HG03175 (cell line): ENCODE results near the gene RRBP1.

ENCODE experiments used
- ATAC-seq: cut with Tn5 transposase; IDR thresholded peaks from one replicate; pipeline ENCODE4 v1.9.1; 2021; ENCODE audit warnings: mild to moderate bottlenecking, moderate library complexity; ENCODE audit not compliant: unreplicated experiment

The RRBP1 gene

GRCh38 chr20:17637985-17638640 is 43.9 kb downstream of the RRBP1 start:
- no peak for ATAC-seq

GRCh38 chr20:17637413-17637780 is 44.6 kb downstream of the RRBP1 start:
- no peak for ATAC-seq

DNA sequence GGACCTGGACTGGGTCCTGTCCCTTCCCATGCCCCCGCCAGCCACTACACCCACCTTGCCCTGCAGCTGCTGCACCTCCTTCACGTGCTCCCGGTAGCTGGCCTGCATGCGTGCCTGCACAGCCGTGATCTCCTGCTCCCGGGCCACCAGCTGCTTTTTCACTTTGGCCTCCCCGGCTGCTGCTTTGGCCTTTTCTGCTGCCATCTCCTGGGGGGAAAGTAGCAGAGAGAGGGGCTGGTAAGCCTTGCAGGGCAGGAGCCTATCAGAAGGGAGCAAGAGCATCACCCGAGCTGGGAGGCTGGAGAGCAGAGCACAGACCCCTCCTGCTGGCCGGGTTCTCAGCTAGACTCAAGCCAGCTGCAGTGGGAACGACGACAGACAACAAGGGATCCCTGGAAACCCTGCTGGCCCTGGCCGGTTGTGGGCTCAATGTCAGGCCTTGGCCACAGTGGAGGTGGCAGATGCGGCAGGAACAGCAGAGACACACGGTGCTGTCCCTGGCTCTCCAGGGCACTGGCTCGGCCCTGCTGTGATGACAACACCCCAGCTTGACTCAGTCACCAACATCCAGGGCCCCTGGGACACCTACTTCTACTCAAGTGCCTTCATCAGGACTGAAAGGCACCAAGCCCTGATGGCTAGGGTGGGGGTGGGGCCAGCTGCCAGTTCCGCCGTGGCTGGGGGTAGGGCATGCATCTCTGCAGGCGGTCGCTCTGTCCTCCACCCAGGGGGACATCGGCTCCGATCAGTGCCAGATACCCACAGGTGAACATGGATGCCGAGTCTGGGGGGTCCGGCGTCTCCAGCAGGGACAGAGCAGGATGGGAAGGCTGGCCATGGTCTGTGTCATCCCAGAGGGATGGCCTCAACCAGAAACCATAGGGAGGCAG is 45.3 kb downstream of the RRBP1 start:
- no peak for ATAC-seq

DNA sequence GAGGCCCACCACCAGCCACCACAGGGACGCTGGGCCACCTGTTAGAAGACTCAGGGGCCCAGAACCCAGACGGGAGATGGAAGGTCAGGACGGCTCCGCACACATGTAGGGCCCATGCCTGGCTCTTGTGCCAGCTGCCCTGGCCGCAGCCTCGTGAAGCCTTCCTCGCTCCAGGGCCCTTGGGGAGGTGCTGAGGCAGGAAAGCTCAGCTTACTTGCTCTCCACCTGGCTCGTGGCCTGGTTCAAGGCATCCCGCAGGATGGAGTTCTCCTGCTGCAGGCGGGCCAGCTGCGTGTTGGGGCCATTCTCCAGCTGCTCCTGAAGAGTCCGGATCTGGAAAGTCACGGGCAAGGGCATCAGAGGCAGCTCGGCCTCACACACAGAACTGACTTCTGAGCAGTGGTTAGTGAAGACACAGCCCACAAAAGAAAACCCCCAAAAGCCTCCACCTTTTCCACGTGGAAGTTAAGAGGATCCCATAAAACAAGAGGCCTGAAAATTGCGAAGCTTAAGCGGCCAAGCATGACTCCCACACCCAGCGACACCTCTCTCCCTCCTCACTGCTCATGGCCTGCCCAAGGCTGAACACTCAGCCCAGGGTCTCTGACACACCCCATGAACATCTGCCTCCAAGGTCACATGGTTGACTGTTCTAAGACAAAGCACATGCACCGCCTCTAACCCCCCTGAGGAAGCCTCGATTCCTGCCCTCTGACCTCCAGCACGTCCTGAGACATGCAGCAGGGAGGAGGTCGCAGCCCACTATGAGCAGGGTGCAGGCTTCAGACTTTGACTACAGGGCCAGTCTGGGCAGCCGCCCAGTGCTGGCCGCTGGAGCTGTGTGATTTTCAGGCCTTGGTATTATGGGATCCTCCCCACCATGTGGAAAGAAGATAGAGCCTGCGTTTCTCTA is 46.5 kb downstream of the RRBP1 start:
- no peak for ATAC-seq

DNA sequence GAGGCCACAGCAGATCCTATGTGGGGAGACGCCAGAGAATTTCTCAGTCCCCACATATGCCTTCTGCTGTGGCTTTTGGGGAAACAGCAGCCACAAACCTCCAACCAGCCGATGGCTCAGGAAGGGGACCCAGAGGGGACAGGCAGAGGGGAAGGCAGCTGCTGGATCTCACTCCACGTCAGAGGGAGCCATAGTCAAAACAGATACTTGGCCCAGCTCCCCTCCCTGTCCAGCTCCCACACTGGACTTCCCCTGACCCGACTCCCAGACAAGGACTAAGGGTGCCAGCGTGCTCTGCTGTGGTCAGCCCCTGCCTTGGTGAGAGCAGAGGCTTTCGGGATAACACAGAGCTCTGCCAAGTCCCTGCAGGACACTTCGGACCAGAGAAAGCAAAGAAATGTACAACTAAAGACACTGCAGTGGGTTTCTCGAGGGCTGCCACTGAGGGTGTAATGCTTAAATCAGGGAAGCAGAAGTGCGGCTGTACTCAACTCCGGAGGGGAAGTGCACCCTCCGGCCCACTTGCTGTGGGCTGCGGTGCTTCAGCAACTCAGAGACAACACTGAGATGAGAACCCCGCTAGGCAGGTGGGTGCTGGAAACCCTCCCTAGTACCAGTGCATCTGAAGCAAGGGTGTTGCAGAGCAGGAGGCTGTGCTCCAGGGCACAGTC is 47.2 kb downstream of the RRBP1 start:
- no peak for ATAC-seq

GRCh38 chr20:17633850-17634500 is 48.1 kb downstream of the RRBP1 start:
- ATAC-seq, result no peak

- no peak for ATAC-seq
Measured at GRCh38 chr20:17633221-17633849, 48.7 kb downstream of the RRBP1 start.

DNA sequence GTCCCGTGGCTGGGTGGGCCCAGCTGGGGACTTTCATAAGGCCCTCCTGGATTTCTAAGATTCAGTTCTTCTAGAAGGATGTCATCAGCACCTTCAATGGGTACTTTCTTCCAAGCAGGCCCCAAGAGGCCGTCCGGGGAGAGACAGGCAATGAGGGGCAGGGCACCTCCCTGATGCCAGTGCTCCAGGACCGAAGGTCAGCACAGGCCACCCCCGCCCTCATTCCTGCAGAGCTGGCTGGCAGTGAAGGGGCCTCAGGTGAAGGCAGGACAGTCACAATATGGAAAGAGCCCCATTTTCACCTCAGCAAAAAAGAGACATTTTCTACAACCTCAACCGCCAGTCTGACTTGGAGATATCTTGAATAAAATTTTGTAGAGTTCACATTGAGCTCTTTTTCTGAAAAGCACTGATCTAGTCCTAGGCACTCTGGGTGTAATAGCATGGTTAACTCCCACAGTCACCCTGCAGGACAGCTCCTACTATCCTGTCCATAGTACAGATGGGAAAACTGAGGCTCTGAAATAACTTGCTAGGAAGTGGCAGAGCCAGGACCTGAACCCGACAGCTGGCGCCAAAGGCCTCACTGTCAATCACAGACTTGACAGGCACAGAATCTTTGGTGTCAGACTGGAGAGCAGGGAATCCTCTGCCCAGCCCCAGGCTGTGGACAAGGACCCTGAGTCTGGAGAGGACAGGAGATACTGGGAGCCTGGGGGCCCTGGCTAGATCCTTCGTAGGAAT is 50.3 kb downstream of the RRBP1 start:
- ATAC-seq, result no peak

- ATAC-seq, result no peak
Measured at GRCh38 chr20:17630806-17631195, 51.2 kb downstream of the RRBP1 start.

- ATAC-seq, result no peak
Measured at GRCh38 chr20:17630151-17630805, 51.8 kb downstream of the RRBP1 start.

DNA sequence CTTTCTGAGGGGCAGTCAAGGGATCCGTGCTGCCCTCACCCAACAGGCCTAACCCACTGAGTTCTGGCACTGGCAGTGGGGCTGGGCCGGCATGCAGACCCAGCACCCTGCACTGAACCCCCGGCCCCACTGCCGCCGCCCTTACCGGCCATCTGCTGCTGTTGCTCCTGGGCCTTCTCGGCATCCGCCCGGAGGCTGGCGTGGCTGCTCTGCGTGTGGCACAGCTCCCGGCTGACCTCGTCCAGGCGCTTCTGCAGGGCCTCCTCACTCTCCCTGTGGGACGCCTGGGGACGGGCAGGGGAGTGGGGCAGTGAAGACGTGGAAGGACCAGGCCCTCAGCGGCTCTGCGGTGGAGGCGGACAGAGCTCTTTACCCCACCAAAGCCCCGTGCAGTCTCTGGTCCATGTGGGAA is 52.4 kb downstream of the RRBP1 start:
- ATAC-seq, result no peak

DNA sequence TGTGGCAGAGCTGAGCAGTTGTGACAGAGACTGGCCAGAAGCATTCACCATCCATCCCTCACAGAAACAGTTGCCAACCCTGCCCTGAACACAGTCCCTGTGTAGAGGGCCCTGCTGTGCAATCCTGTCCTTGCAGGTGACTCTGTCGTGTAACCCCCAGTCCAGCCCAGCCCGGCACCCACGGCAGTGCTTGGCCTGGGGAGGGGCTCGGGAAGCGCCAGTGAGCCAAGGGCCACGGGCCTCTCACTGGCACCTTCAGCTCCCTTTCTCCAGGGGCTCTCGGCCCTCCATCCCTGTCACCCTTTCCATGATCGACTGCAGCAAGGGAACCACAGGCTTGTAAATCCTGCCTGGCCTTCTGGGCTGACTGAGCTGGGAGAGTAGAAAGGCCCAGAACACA is 53.0 kb downstream of the RRBP1 start:
- ATAC-seq, result no peak

- ATAC-seq, result no peak
Measured at GRCh38 chr20:17628101-17628841, 53.8 kb downstream of the RRBP1 start.

DNA sequence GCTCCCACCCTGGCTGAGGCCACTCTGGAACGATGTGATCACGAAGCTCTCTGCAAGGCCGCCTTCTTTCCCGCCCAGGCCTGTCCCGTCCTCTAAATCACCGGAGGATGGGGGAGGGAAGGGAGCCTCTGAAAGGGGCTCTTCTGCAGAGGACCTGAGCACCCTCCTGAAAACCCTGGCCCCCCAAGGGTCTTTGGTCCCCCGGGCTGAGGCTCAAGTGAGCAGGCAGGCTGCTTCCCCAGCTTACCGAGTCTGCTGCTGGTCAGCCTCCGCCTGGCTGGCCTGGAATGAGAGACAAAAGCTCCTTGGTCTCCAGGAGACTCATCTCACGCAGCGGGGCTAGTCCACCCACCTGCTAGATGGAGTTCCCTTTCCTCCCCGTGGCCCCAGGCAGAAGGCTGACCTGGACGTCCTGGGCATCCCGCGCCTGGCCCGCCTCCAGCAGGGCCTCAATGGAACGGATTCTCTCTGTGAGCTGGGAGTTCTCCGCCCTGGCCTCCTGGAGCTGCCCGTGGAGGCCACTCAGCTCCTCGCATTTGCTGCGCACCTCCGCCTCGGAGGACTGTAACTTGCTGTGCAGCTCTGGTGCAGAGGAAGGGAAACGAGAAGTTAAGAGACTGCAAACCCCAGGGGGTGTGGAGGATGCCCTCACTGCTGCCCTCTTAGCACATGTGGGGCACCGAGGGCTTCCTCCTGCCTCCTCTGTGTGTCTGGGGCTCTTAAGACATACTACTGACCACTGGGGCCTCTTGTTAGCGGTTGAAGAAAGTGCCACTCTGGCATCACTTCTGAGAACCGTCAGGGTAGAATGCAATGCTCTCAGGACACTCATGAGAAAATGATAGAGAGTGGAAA is 54.7 kb downstream of the RRBP1 start:
- no peak for ATAC-seq

GRCh38 chr20:17626217-17627007 is 55.6 kb downstream of the RRBP1 start:
- no peak for ATAC-seq
